ENCODE measurements around the gene EVC.

The EVC gene

GRCh38 chr4:5742388-5742787 is 31.4 kb downstream of the EVC start:
- H3K36me3 ChIP-seq (ENCODE audit: control insufficient read depth, insufficient read depth, low read length): peaks cover 13% of the 10 kb centered on the region
- H3K4me3 ChIP-seq (ENCODE audit: low read depth, low read length): no peak overlapping the region
- H3K9ac ChIP-seq (ENCODE audit: low read depth, low read length): no peak overlapping the region

GRCh38 chr4:5742968-5743367 is 32.0 kb downstream of the EVC start:
- Histone ChIP-seq H3K9ac (ENCODE audit: low read depth, low read length) (no peak overlapping the region), H3K9me3 (ENCODE audit: control insufficient read depth, insufficient read depth, low read length) (no peaks in the 10 kb centered on the region)

More at GRCh38 chr4:5742388-5742787, 31.4 kb downstream of the EVC start:
- Histone ChIP-seq H3K4me1 (ENCODE audit: control insufficient read depth, insufficient read depth, low read length) (no peaks in the 10 kb centered on the region), H3K9me3 (ENCODE audit: control insufficient read depth, insufficient read depth, low read length) (no peaks in the 10 kb centered on the region), H3K27me3 (ENCODE audit: control insufficient read depth, insufficient read depth, low read length) (no peaks in the 10 kb centered on the region)

DNA sequence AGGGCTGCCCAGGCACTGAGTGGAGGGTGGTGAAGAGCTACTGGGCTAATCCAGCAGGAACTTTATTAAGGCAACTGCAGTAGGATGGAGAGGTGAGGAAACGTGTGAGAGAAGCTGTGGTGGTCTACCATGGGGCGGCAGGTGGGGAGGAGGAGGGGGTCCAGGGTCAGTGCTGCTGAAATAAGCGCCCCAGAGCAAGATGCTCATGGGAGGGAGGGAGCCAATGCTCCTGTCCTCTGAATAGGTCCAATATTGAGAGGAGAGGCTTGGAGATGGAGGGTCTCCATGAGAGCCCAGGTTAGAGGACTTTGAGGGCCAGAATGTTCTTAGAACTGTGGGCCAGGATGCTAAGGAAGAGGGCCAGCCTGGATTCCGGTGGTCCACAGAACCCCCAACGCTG is 35.2 kb downstream of the EVC start:
- Histone ChIP-seq H3K36me3 (ENCODE audit: control insufficient read depth, insufficient read depth, low read length) (peaks cover 20% of the 10 kb centered on the region), H3K4me1 (ENCODE audit: control insufficient read depth, insufficient read depth, low read length) (no peaks in the 10 kb centered on the region), H3K9ac (ENCODE audit: low read depth, low read length) (no peak overlapping the region), H3K4me3 (ENCODE audit: low read depth, low read length) (no peak overlapping the region), H3K9me3 (ENCODE audit: control insufficient read depth, insufficient read depth, low read length) (no peaks in the 10 kb centered on the region), H3K27me3 (ENCODE audit: control insufficient read depth, insufficient read depth, low read length) (no peaks in the 10 kb centered on the region)

More at GRCh38 chr4:5742968-5743367, 32.0 kb downstream of the EVC start:
- no peaks in the 10 kb centered on the region for H3K4me1 ChIP-seq (ENCODE audit: control insufficient read depth, insufficient read depth, low read length)
- H3K27me3 ChIP-seq (ENCODE audit: control insufficient read depth, insufficient read depth, low read length): no peaks in the 10 kb centered on the region
- H3K36me3 ChIP-seq (ENCODE audit: control insufficient read depth, insufficient read depth, low read length): peaks cover 13% of the 10 kb centered on the region
- no peak overlapping the region for H3K4me3 ChIP-seq (ENCODE audit: low read depth, low read length)

DNA sequence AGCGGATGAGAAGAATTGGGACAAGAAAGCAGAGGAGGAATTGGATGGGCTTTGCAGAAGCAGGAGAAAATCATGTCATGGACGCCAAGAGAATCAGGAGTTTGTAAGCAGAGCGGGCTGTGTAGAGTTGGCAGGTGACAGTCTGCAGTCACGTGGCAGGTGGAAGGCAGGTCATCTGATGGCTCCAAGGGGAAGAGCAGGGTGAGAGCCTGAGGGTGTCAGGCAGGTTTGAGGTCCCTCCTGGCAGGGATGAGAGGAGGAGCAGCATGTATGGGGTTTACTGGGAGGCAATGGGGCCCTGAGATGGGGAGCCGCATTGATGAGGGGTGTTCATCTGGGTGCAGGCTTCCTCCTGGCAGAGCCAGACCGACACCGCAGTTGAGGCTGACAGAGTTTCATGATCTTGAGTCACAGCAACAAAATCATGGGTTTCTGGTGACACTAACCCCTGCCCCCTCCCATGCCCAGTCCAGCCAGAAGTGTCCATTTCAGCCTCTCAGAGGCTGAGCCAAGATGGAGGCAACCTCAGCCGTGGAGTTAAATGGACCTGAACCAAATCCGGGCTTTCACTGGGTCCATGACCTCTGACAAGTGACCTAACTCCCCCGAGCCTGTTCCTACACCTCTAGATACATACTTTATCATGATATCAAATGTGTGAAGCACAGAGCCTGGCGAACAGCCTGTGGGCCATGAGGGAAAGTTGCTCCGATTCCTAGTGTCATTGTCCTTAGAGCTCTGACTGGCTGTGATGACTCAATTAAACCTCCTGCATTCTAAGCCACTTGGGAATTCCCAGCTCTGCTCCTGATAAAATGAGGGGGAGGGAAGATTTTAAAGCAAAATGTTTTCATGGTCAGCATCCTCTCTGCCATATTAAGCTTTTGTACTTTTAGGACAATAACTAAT is 36.1 kb downstream of the EVC start:
- H3K36me3 ChIP-seq (ENCODE audit: control insufficient read depth, insufficient read depth, low read length): peaks cover 23% of the 10 kb centered on the region
- H3K9ac ChIP-seq (ENCODE audit: low read depth, low read length): no peak overlapping the region

GRCh38 chr4:5747738-5748375 is 36.9 kb downstream of the EVC start:
- Histone ChIP-seq H3K9me3 (ENCODE audit: control insufficient read depth, insufficient read depth, low read length) (no peaks in the 10 kb centered on the region), H3K9ac (ENCODE audit: low read depth, low read length) (no peak overlapping the region), H3K4me3 (ENCODE audit: low read depth, low read length) (no peak overlapping the region), H3K27me3 (ENCODE audit: control insufficient read depth, insufficient read depth, low read length) (no peaks in the 10 kb centered on the region), H3K4me1 (ENCODE audit: control insufficient read depth, insufficient read depth, low read length) (peaks cover 8% of the 10 kb centered on the region), H3K36me3 (ENCODE audit: control insufficient read depth, insufficient read depth, low read length) (peaks cover 17% of the 10 kb centered on the region)

More for the DNA sequence above, 36.1 kb downstream of the EVC start:
- Histone ChIP-seq H3K4me3 (ENCODE audit: low read depth, low read length) (no peak overlapping the region), H3K4me1 (ENCODE audit: control insufficient read depth, insufficient read depth, low read length) (peaks cover 4% of the 10 kb centered on the region), H3K9me3 (ENCODE audit: control insufficient read depth, insufficient read depth, low read length) (no peaks in the 10 kb centered on the region), H3K27me3 (ENCODE audit: control insufficient read depth, insufficient read depth, low read length) (no peaks in the 10 kb centered on the region)

DNA sequence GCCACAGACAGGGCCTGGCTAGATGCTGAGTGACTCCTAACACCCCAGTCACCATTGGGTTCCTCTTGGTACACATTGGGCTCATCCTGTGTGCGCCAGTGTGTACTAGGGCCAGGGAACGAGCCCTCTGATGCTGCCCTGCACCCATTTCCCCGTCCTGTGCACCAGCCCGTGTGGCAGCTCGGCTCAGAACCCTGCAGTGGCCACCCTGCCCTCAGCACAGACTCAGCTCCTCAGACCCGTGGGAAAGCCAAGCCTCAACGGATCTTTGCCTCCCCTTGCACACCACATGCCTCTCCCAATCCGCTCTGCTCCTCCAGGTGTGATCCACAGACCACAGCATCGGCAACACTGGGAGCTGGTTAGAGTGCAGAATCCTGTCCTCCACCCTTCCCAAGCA is 38.6 kb downstream of the EVC start:
- Histone ChIP-seq H3K36me3 (ENCODE audit: control insufficient read depth, insufficient read depth, low read length) (peaks cover 21% of the 10 kb centered on the region), H3K9ac (ENCODE audit: low read depth, low read length) (no peak overlapping the region), H3K27me3 (ENCODE audit: control insufficient read depth, insufficient read depth, low read length) (no peaks in the 10 kb centered on the region), H3K4me1 (ENCODE audit: control insufficient read depth, insufficient read depth, low read length) (peaks cover 8% of the 10 kb centered on the region), H3K4me3 (ENCODE audit: low read depth, low read length) (no peak overlapping the region), H3K9me3 (ENCODE audit: control insufficient read depth, insufficient read depth, low read length) (no peaks in the 10 kb centered on the region)

DNA sequence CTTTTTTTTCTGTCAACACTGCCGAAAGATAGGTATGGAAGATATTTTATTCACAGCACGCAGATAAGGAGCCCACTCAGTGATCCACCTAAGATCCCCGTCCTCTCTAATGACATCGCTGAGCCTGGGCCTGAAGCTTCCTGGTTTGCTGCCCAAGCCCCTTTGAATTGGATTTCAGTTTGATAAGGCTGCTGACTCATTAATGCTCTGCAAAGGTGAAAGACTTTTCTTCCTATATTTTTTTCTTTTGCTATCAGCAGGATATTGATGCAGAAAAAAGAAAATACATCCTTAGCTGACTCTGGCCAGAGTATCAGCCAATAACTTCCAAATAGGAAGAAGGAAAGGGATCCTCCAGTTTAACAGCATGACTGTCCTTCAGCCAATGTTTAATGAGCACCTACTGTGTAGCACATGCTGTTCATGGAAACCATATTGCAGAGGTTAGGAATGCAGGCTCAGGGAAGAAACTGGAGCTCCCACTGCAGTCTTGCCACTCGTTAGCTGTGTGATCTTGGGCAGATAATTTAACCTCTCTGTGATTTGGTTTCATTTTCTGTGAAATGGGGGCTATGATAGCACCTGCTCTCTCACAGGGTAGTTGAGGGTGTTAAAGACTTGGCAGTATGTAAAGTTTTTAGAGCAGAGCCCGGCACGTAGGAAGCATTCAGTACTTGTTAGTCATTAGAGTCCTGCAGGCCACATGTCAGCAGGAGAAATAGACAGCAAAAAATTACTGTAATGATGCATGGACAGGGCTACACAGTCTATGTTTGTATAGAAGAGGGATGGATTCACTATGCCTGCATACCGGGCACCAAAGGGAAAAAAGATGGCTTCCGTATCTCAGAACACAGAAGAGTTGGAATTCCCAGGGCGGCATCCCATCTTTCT is 39.3 kb downstream of the EVC start:
- Histone ChIP-seq H3K4me1 (ENCODE audit: control insufficient read depth, insufficient read depth, low read length) (peaks cover 8% of the 10 kb centered on the region), H3K27me3 (ENCODE audit: control insufficient read depth, insufficient read depth, low read length) (no peaks in the 10 kb centered on the region), H3K9ac (ENCODE audit: low read depth, low read length) (no peak overlapping the region), H3K36me3 (ENCODE audit: control insufficient read depth, insufficient read depth, low read length) (peaks cover 21% of the 10 kb centered on the region), H3K4me3 (ENCODE audit: low read depth, low read length) (no peak overlapping the region), H3K9me3 (ENCODE audit: control insufficient read depth, insufficient read depth, low read length) (no peaks in the 10 kb centered on the region)

DNA sequence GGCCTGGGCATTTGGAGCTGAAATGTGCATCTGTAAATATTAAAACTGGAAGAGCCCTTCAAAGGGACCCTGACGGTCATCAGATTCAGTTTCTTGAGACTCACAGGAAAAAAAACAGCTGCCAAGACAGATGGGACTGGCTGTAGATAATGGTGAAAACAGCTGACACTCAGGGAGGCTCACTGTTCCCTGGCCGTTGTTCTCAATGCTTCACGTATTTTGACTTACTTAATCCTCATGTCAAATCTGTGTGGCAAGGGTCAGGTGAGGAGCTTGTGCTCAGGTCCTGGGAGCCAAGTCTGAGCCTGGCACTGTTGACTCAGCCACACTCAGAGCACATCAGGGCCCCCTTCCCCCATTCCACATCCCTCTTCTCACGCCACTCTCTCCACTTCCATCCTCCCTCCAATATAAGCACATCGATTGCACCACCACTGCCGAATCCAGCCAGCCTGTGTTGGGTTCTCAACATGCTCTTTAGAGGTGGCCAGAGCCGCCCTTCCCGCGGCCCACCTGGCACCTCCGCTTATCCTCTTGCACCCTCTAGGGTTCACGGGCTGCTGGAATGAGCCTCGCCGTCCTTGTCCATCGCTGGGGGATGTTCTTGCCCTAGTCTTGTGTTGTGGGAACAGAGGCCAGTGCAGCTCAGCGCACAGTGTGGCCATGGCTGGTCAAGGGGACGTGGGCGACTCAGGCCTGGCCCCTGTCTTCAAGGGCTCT is 40.1 kb downstream of the EVC start:
- Histone ChIP-seq H3K27me3 (ENCODE audit: control insufficient read depth, insufficient read depth, low read length) (no peaks in the 10 kb centered on the region), H3K4me1 (ENCODE audit: control insufficient read depth, insufficient read depth, low read length) (peaks cover 8% of the 10 kb centered on the region), H3K9ac (ENCODE audit: low read depth, low read length) (no peak overlapping the region), H3K9me3 (ENCODE audit: control insufficient read depth, insufficient read depth, low read length) (no peaks in the 10 kb centered on the region), H3K4me3 (ENCODE audit: low read depth, low read length) (no peak overlapping the region), H3K36me3 (ENCODE audit: control insufficient read depth, insufficient read depth, low read length) (peaks cover 21% of the 10 kb centered on the region)

DNA sequence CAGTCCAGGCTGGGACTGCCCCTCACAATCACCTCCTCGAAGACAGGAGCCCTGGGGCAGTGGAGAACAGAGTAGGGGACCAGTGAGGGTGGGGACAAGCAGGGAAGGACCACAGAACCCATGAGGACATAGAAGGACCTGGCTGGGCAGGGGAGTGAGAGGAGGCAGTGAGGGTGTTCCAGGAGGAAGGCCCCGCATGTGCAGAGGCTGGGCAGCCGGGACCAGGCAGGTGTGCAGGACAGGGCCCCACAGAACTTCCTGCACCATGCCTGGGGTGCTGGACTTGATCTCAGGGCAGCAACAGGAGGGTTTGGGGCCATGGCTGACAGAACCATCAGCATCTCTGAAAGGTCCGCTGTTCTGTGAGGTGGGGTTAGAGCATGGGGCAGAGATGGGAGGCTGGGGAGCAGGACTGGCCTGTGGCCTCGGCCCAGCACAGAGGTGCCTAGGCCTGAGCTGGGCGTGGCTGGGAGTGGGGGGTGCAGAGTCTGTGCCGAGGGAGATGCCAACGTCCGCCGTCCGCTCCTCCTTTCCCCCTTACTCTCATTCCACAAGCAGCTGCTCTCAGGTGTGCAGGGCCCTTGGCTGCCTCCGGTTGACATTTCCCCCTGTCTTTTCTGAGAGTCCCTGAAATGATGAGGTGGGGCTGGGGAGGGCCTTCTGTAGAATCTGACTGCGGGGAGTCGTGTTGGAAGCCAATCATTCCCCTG is 40.8 kb downstream of the EVC start:
- no peak overlapping the region for H3K9ac ChIP-seq (ENCODE audit: low read depth, low read length)
- peaks cover 24% of the 10 kb centered on the region for H3K36me3 ChIP-seq (ENCODE audit: control insufficient read depth, insufficient read depth, low read length)

DNA sequence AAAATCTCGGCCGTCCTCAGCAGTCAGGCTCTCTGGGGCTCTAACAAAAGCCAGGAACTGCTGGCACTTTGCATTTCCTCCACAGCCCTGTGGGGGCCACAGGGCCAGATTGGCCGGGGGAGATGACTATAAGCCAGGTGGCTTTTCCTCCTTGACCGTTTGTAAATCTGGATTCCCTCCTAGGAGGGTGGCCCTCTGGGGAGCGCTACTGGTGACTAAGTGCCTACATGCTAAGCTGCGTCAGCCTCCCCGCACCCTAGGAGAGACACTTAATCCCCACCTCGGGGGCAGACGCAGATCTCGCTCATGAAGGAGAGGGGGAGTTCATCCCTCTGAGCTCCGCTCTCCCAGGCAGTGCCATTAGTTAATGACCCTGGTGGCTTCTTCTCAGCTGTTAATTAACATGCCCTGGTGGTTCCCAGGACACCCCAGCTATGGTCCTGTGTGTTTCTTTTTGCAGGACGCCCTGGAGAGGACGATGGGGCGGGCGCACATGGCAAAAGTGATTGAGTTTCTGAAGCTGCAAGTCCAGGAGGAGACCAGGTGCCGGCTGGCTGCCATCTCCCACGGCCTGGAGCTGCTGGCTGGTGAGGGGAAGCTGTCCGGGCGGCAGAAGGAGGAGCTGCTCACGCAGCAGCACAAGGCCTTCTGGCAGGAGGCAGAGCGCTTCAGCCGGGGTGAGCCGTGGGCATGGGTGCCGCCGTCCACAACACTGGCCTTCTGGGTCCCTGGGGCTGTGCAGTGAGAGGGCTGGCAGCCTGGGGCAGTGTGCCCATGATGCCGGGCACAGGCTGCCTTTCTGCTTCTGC is 41.6 kb downstream of the EVC start:
- H3K27me3 ChIP-seq (ENCODE audit: control insufficient read depth, insufficient read depth, low read length): no peaks in the 10 kb centered on the region
- peaks cover 8% of the 10 kb centered on the region for H3K4me1 ChIP-seq (ENCODE audit: control insufficient read depth, insufficient read depth, low read length)
- H3K36me3 ChIP-seq (ENCODE audit: control insufficient read depth, insufficient read depth, low read length): peaks cover 31% of the 10 kb centered on the region
- H3K9ac ChIP-seq (ENCODE audit: low read depth, low read length): no peak overlapping the region
- no peak overlapping the region for H3K4me3 ChIP-seq (ENCODE audit: low read depth, low read length)
- no peaks in the 10 kb centered on the region for H3K9me3 ChIP-seq (ENCODE audit: control insufficient read depth, insufficient read depth, low read length)

More for the DNA sequence above, 40.8 kb downstream of the EVC start:
- H3K4me3 ChIP-seq (ENCODE audit: low read depth, low read length): no peak overlapping the region
- no peaks in the 10 kb centered on the region for H3K27me3 ChIP-seq (ENCODE audit: control insufficient read depth, insufficient read depth, low read length)
- H3K4me1 ChIP-seq (ENCODE audit: control insufficient read depth, insufficient read depth, low read length): peaks cover 8% of the 10 kb centered on the region
- H3K9me3 ChIP-seq (ENCODE audit: control insufficient read depth, insufficient read depth, low read length): no peaks in the 10 kb centered on the region
